Daoy (cell line): ENCODE results near the gene CSF2. TPM values are rescaled to one million over a fixed set of nuclear protein-coding genes. Genes with fewer than 3 reads are reported as not detected.
A peak's percentile ranks its signal among the peaks of the same experiment; 100 is the strongest.

Experiments used
- DNase-seq: peaks from one replicate; pipeline ENCODE4 v3.0.0-alpha.2; 2015; ENCODE audit warnings: low read depth
- total RNA-seq: library from RNA; depleted of rRNA; stranded (reverse); fragments of >200 nt; shearing (Covaris generic); gene quantifications from 2 replicates; pipeline ENCODE4 v1.2.3, GENCODE V29; 2014; rRNA removed

Gene CSF2
- 16.4 and 25.3 TPM in 2 replicates for total RNA-seq

DNA sequence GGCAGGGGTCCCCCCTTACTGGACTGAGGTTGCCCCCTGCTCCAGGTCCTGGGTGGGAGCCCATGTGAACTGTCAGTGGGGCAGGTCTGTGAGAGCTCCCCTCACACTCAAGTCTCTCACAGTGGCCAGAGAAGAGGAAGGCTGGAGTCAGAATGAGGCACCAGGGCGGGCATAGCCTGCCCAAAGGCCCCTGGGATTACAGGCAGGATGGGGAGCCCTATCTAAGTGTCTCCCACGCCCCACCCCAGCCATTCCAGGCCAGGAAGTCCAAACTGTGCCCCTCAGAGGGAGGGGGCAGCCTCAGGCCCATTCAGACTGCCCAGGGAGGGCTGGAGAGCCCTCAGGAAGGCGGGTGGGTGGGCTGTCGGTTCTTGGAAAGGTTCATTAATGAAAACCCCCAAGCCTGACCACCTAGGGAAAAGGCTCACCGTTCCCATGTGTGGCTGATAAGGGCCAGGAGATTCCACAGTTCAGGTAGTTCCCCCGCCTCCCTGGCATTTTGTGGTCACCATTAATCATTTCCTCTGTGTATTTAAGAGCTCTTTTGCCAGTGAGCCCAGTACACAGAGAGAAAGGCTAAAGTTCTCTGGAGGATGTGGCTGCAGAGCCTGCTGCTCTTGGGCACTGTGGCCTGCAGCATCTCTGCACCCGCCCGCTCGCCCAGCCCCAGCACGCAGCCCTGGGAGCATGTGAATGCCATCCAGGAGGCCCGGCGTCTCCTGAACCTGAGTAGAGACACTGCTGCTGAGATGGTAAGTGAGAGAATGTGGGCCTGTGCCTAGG is at the start of gene CSF2:
CSF2 (plus strand) TSS at position 559 of the 783 bp plus-strand sequence; CDS start at position 594, 35 bp downstream.
- DNase-seq, result peak; percentile 86

DNA sequence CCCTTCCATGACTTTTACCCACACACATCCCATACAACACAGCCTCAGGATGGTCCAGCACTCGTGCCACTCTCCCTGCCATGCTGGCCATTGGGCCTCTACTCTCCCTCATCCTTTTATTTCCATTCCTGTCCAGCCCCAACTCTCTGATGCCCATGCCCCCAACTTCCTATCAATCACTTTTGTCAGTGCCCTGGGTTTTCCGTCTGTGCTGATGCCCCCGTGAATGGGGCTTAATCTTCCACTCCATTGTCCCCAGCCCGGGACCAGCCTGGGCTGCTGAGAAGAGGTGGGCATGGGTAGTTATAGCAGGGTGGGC is 49.5 kb upstream of the CSF2 start:
- no peak for DNase-seq

DNA sequence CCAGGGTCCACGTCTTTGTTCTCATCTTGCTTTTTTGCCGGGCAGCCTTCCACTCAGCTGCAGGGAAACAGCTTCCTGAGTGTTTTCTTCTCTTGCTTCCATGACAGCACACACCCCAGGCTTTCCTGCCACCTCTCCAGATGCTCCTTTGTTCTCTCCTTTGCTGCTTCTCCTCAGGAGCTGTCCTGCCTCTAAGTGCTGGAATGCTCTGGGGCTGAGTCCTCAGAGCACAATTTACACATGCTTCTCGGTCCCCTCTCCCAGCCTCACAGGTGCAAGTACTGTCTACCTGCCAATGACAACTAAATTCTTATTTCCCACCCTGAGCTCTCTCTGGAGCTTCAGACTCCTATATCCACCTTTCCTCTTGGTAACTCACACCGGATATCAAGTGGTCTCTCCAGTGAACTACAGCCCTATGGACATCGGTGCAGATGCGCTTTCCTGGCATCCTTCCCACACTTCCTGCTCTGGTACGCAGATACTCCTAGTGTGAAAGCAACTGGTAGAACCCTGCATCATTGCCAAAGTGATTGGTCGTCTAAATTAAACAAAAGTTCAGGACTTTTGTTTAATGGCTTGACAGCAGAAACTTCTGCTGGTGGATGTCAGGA is 48.7 kb upstream of the CSF2 start:
- DNase-seq, result no peak

DNA sequence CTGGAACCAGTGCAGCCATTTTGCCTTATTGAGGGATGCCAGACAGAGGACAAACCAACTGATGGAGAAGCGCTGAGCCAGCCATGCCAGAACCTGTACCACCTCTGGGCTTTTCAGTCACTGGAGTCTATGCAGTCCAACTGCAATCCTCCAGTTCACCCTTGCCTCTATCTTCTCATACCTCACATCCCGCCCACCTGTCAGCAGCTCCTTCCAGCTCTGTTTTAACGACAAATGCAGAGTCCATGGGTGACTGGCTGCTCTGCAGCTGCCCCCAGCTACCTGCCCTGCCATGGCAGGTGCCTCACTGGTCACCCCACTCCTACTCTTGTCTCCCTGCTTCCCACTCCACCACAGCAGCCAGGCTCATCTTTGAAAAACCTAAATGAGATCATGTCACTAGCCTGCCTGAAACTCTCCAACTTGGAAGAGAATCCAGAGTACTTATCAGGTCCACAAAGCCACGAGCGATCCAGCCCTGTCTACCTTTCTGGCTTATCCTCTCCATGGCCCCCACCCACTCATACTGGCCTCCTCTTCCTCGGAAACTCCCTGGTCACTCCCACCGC is 48.1 kb upstream of the CSF2 start:
- DNase-seq, result no peak

DNA sequence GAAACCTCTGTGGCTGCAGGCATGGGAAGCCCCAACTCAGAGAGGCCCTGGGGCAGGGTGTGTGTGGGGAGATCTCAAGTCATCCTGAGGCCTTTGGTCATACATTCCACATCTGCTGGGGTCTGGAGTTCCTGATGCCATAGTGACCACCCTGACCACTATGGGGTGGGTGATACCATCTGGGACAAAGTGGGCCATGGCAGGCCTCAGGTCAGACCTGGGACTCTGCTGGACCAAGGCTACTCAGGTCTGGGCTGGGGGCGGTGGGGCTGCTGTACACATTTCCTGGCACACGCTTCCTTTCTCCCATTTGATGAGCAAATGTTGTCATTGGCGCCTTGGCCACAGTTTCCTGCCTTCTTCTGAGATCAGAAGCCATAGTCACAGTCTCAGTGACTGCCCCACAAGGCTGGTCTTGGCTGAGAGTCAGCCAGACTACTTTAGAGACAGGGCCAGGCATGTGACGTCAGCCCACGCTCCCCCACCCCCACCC is 47.0 kb upstream of the CSF2 start:
- no peak for DNase-seq

DNA sequence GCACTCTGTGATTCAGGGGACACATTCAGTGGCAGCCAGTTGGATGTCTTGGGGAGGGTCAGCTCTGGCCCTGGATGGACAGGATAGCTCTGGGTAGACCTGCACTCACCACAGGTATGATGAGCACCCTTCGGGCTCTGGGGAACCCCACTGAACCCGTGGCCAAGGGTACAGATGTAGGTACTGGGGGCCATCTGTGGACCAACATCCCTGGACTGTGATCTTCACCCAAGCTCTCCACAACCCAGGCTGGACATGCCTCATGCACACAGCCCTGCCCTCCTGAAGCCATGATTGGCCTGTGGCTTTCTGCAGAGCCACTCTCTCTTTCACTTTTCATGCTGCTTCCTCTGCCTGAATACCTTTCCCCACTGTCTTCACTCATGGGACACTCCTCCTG is 46.6 kb upstream of the CSF2 start:
- DNase-seq, result peak; percentile 1

GRCh38 chr5:132029609-132030330 is 43.8 kb upstream of the CSF2 start:
- DNase-seq, result no peak

- DNase-seq, result no peak
Measured at GRCh38 chr5:132030610-132031009, 43.0 kb upstream of the CSF2 start.

DNA sequence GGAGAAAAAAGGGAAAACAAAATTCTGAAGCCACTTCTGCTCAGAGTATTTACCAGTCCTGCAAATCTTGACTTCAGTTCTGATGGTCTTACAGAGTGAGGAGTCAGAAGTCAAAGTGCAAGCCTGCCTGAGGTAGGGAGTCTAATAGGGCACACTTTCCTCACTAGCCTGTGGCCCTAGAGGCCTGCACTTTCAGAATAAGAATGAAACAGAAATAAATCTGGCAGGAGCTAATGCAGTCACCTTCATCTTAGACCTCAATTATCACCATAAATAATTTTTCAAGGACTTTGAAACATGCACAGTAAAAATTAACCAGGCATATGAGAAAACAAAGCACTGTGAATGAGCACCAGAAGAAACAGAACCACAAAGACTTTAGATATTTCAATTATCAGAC is 41.4 kb upstream of the CSF2 start:
- no peak for DNase-seq

DNA sequence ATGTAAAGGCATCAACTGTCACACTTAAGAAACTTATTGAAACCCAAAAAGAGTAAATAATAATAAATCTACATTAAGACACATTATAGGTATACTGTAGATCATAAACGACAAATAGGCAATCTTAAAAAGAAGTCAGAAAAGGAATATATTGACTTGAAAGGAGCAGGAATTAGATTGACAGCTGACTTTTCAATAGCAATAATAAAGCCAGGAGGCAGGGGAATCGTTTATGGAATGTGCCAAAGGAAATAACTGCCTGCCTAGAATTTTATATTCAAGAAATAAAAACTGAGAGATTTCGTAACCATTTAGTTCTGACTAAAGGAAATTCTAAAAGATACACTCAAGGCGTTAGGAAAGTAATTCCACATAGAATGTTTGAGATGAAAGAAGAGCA is 40.5 kb upstream of the CSF2 start:
- no peak for DNase-seq

GRCh38 chr5:132037353-132037752 is 36.2 kb upstream of the CSF2 start:
- DNase-seq, result no peak

- DNase-seq, result no peak
Measured at GRCh38 chr5:132044207-132044606, 29.4 kb upstream of the CSF2 start.

DNA sequence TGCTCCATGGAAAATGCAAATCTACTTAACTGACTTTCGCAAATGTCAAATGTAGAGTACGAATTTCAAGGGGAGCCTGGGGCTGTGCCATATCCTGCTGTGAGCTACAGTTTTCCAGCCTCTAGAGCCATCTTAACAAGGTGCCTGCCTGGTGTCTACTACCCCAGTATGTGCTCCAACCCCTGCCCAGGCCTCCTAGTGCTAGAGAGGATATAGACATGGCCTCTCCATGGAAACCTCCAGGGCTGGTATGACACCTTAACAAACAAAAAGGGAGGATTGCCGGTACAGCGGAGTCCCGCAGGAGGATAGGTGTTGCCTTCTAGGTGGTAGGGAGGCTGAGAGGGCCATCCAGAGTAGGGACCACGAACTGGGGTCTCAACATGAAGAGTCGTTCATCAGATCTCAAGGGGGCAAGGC is 26.7 kb upstream of the CSF2 start:
- DNase-seq, result no peak

DNA sequence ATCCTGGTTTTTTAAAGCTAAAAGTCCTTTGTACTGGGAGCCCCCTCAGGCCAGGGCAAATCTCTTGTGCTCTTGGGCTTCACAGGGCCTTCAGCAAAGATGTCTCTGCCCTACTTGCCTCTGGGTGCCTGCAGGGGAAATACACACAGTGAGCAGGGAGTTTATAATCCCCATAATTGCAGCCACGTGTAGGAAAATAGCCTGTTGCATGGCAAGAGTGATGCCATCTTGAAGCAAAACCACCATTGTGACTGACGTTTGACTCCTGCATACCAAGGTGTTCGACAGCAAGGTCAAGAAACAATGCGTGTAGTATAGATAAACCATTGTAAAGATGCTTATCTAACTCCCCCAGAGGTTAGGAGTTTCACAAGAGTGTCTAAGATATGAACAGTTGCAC is 24.5 kb upstream of the CSF2 start:
- no peak for DNase-seq

DNA sequence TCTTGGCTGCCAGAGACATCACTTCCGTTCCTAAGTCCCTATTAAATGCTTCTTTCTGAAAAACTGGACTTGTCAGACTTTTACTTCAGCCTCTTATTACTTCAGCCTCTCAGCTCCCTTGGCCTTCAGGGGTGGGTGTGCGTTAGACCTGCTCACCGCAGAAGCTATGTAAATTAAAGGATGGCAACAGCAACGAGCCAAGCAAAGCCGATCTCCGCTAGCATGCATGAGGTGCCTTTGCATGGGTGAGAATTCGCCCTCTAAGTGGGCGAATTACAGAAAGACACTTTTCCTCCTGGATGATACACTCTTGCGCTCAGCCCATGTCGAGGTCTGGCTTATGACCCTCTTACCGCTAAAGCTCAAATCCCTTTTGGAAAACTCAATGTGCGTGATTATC is 24.0 kb upstream of the CSF2 start:
- no peak for DNase-seq

- DNase-seq, result no peak
Measured at GRCh38 chr5:132050136-132050535, 23.5 kb upstream of the CSF2 start.

GRCh38 chr5:132050661-132051552 is 22.7 kb upstream of the CSF2 start:
- no peak for DNase-seq

DNA sequence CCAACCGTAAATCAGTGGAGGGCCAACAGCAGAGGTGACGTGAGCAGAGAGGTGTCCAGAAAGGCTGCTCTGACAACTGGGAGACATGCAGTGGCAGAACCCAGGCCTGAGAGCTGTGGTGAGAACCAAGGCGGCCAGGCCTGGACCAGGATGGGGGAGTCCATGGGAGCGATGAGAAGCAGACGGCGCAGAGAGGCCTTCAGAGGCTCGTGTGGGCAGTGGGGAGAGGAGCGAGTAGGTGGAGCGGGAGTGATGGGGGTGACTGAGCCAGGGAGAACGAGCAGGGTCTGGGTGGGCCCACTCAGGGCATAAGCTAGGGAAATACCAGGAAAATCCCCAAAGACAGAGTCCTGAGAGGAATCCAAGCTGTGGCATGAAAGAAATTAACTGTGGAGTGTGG is 21.1 kb upstream of the CSF2 start:
- no peak for DNase-seq

DNA sequence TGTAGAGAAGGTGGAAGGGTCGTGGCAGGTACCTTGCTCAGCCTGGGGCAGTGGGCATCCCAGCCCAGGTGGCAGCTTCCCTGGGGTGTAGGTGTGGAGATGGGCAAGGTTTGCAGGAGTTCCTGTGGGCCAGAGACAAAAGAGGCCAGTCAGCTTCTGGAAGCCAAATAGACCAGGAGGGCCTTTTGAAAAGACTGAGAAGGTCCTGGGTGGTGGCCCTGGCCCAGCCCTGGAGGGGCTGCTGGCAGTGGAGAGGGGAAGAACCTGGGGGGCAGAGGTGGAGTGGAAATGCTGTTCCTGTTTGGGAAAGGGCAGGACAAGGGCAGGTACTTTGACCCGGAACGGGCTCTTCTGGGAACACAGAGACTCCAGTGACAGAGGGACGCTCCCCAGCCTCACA is 20.1 kb upstream of the CSF2 start:
- no peak for DNase-seq

GRCh38 chr5:132054031-132054696 is 19.4 kb upstream of the CSF2 start:
- no peak for DNase-seq
